Lung (tissue), 12 donors: ENCODE data around the gene SNRNP40. TPM values are rescaled to one million over a fixed set of nuclear protein-coding genes. Genes with fewer than 3 reads are reported as not detected.

Experiments
- ATAC-seq: fragments of 200-7000 bp; cut with Tn5 transposase; one replicate; pipeline ENCODE4 v1.9.1; 2020; ENCODE audit warnings: moderate number of reproducible peaks; ENCODE audit not compliant: insufficient read depth, low FRiP score
- DNase-seq, 3 donors: peaks; one replicate each; pipeline ENCODE4 v3.0.0-alpha.2; 2013 to 2017
- H3K27ac ChIP-seq, 2 donors: one replicate each; pipeline ENCODE4 v1.5.1; 2013; ENCODE audit warnings: mild to moderate bottlenecking in 2 of 2, moderate library complexity in 2 of 2, control low read depth in 1 of 2, inconsistent platforms in 1 of 2, low read depth in 1 of 2, low read length in 1 of 2
- H3K27me3 ChIP-seq, 3 donors: one replicate each; pipeline ENCODE4 v1.5.1; 2013; ENCODE audit warnings: low read length in 2 of 3; ENCODE audit not compliant: control insufficient read depth in 3 of 3, insufficient read depth in 3 of 3
- H3K36me3 ChIP-seq, 4 donors: one replicate each; pipeline ENCODE4 v1.5.1; 2013; ENCODE audit warnings: low read length in 4 of 4, mild to moderate bottlenecking in 1 of 4, moderate library complexity in 1 of 4; ENCODE audit not compliant: control insufficient read depth in 4 of 4, insufficient read depth in 4 of 4
- H3K4me1 ChIP-seq, 5 donors: one replicate each; pipeline ENCODE4 v1.5.1; 2013; ENCODE audit warnings: low read length in 5 of 5, mild to moderate bottlenecking in 2 of 5, moderate library complexity in 1 of 5; ENCODE audit not compliant: control insufficient read depth in 5 of 5, insufficient read depth in 5 of 5
- H3K4me3 ChIP-seq: one replicate; pipeline ENCODE4 v1.5.1; 2013; ENCODE audit warnings: mild to moderate bottlenecking, control low read depth, moderate library complexity
- H3K9ac ChIP-seq, 2 donors: one replicate each; pipeline ENCODE4 v1.5.1; 2013; ENCODE audit warnings: low read length in 2 of 2, control low read depth in 1 of 2; ENCODE audit not compliant: insufficient read depth in 1 of 2
- H3K9me3 ChIP-seq, 4 donors: one replicate each; pipeline ENCODE4 v1.5.1; 2013; ENCODE audit warnings: low read length in 3 of 4, mild to moderate bottlenecking in 1 of 4, moderate library complexity in 1 of 4; ENCODE audit not compliant: control insufficient read depth in 4 of 4, insufficient read depth in 3 of 4
- WGBS, 2 donors: extraction: QIAGEN DNeasy Blood & Tissue Kit; methylation state at CpG; one replicate each; pipeline ENCODE4 v1.1.7; 2013; 5-methylcytosine and 5-hydroxymethylcytosine counted together
- polyA plus RNA-seq, 2 donors: library from polyadenylated mRNA; stranded (reverse); fragments of 200-250 nt; gene quantifications; one replicate each; pipeline ENCODE4 v1.2.1, GENCODE V29; 2013
- total RNA-seq, 2 donors: library from RNA; depleted of rRNA in 1 of 2; stranded (reverse); fragments of >200 nt in 1 of 2; gene quantifications; one replicate each; pipeline ENCODE4 v1.2.1, GENCODE V29; 2014 to 2021
- TF ChIP-seq, protein P1 (sequence below): IDR thresholded peaks from 2 replicates; pipeline ENCODE4 v1.5.1; 2012; ENCODE audit warnings: mild to moderate bottlenecking; ENCODE audit errors: control extremely low read depth, extremely low read depth
- donor health status: control.
- donor health status: control.
- donor health status: Bipolar disorder and iron deficiency.
- donor health status: healthy.
- donor health status: DM: yes; HTN: yes; CAD: no.

Gene SNRNP40
- total and polyA plus RNA-seq, 4 donors = 15.0 to 71.7 (median 38.5) TPM

DNA sequence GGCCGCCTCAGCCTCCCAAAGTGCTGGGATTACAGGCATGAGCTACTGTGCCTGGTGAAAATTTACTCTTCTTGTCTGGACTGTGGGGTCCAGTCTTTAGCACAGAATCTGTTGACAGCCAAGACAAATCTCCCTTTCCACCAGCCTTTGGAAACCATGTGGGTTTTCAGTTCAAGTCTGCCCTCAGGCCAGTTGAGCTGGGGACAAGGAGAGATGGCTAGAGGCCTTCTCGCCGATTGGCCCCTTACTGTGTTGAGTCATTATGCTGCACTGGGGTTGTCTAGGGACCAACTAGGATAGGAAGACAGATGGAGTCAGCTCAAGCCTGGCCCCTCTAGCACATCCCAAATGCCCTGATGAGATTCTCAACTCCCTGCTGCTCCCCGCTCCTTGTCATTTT is 48.3 kb downstream of the SNRNP40 start:
- ATAC-seq (no peak), DNase-seq (no peak)
- H3K27ac ChIP-seq = no peak overlapping the region
- WGBS, 2 donors = 93 to 98% methylated on average over 4 of the region's 4 CpGs
- no peak overlapping the region for H3K4me3 ChIP-seq
- no peaks in the 10 kb centered on the region for H3K27me3 ChIP-seq
- H3K4me1 ChIP-seq = no peaks in the 10 kb centered on the region
- TF ChIP-seq, protein P1, sequence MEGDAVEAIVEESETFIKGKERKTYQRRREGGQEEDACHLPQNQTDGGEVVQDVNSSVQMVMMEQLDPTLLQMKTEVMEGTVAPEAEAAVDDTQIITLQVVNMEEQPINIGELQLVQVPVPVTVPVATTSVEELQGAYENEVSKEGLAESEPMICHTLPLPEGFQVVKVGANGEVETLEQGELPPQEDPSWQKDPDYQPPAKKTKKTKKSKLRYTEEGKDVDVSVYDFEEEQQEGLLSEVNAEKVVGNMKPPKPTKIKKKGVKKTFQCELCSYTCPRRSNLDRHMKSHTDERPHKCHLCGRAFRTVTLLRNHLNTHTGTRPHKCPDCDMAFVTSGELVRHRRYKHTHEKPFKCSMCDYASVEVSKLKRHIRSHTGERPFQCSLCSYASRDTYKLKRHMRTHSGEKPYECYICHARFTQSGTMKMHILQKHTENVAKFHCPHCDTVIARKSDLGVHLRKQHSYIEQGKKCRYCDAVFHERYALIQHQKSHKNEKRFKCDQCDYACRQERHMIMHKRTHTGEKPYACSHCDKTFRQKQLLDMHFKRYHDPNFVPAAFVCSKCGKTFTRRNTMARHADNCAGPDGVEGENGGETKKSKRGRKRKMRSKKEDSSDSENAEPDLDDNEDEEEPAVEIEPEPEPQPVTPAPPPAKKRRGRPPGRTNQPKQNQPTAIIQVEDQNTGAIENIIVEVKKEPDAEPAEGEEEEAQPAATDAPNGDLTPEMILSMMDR = no peak
- no peaks in the 10 kb centered on the region for H3K36me3 ChIP-seq
- no peak overlapping the region for H3K9ac ChIP-seq
- H3K9me3 ChIP-seq = no peaks in the 10 kb centered on the region

DNA sequence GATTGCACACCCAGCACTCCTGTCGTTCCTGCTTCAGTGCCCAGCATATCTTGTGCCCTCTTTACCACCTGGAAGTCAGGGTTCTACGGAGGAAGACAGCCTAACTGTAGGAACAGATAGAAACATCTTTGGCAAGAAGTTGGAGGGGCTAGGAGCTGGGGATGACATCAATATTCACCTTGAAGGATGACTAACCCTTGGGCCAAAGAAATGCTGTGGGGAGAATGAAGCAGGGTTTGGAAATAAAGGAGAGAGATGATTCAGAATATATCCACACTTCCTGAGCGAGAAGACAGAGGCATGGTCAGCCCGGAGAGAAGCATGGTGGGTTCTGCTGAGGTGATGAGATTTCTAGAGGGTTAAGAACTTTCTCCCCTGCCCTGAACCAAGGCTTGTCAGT is 52.3 kb downstream of the SNRNP40 start:
- peaks cover 7 to 12% (median 8%) of the 10 kb centered on the region in 3 donors for H3K27me3 ChIP-seq

DNA sequence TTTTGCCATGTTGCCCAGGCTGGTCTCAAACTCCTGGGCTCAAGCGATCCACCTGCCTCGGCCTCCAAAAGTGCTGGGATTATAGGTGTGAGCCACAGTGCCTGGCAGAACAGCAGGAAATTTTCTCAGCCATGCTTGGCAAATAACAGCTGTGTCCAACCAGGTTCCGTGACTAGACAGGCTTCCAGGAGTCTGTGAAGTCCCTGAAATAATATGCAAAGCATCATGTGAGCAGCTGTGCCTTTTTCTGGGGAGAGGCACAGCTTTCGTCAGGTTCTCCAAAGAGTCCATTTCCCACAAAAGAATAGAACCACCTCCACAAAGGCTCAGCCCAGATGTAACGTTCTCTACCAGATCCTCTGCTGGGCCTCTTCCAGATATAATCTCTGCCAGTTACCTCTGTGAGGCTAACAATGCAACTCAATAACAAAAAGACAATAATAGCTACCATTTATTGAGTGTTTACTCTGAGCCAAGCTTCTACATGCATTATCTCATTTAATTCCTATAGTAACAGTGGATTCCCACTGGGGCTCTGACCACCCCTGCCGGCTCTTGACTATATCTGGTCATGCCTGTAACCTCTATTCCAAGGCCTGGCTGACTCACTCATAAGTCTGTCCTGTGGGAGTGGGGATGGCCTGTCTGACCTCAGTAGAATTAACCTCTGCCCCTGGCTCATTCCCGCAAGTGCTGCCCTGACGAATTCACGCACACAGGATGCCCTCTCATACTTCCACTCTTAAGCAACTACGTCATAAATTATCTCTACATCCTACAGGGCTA is 52.9 kb downstream of the SNRNP40 start:
- ATAC-seq (no peak), DNase-seq (no peak)
- peaks cover 0 to 5% (median 0%) of the 10 kb centered on the region in 5 donors for H3K4me1 ChIP-seq
- no peaks in the 10 kb centered on the region for H3K36me3 ChIP-seq
- H3K27ac ChIP-seq = no peak overlapping the region
- peaks cover 7 to 15% (median 12%) of the 10 kb centered on the region in 3 donors for H3K27me3 ChIP-seq
- H3K9ac ChIP-seq = no peak overlapping the region
- TF ChIP-seq, protein P1 = no peak
- H3K9me3 ChIP-seq = peaks cover 0 to 2% (median 0%) of the 10 kb centered on the region in 4 donors
- no peak overlapping the region for H3K4me3 ChIP-seq
- 79 to 81% methylated on average over 10 of the region's 10 CpGs for WGBS, 2 donors

More for the DNA sequence above, 52.3 kb downstream of the SNRNP40 start:
- H3K4me1 ChIP-seq = peaks cover 0 to 2% (median 0%) of the 10 kb centered on the region in 5 donors
- no peak overlapping the region for H3K4me3 ChIP-seq
- 73 to 85% methylated on average over 4 of the region's 4 CpGs for WGBS, 2 donors
- H3K27ac ChIP-seq = no peak overlapping the region
- H3K36me3 ChIP-seq = no peaks in the 10 kb centered on the region
- no peaks in the 10 kb centered on the region for H3K9me3 ChIP-seq
- DNase-seq = no peak
- TF ChIP-seq, protein P1 = no peak
- no peak for ATAC-seq
- no peak overlapping the region for H3K9ac ChIP-seq
